Activated CD4-positive, alpha-beta memory T cell treated with anti-CD3 and anti-CD28 coated beads, Interleukin-2, amount 10 ng/mL, durations not matched to agents 7 days and 5 days (primary cell): ENCODE measurements around the gene FNDC3A. TPM values are rescaled to one million over a fixed set of nuclear protein-coding genes. Genes with fewer than 3 reads are reported as not detected.
"Not testable (repeated sequence)": the region's sequence is repeated elsewhere in the genome, so short reads cannot be mapped to it uniquely, and the experiment has no call there.

Experiments used
- CTCF ChIA-PET: fragments of 350-600 bp; sonication (Branson Sonifier 250); formaldehyde crosslinking; loops from one replicate; lab custom pipeline; 2021; ENCODE audit warnings: antibody characterized with exemption, inconsistent platforms; lab: Charles Lee
- POLR2A ChIA-PET: fragments of 350-600 bp; sonication (Branson Sonifier 250); formaldehyde crosslinking; loops from one replicate; lab custom pipeline; 2021; ENCODE audit warnings: antibody characterized with exemption; lab: Charles Lee
- DNase-seq: peaks from one replicate; pipeline ENCODE4 v3.0.0-alpha.2; 2020
- H3K27ac Mint-ChIP-seq: one replicate; pipeline ENCODE4 v1.8.0; 2021; ENCODE audit warnings: mild to moderate bottlenecking, mixed read lengths
- H3K27me3 Mint-ChIP-seq: one replicate; pipeline ENCODE4 v1.8.0; 2021; ENCODE audit warnings: mixed read lengths
- H3K36me3 Mint-ChIP-seq: one replicate; pipeline ENCODE4 v1.8.0; 2021; ENCODE audit warnings: low read depth, mixed read lengths
- H3K4me1 Mint-ChIP-seq: one replicate; pipeline ENCODE4 v1.8.0; 2021; ENCODE audit warnings: mixed read lengths
- H3K4me3 Mint-ChIP-seq: one replicate; pipeline ENCODE4 v1.8.0; 2021; ENCODE audit warnings: mild to moderate bottlenecking, mixed read lengths
- H3K9me3 Mint-ChIP-seq: one replicate; pipeline ENCODE4 v1.8.0; 2021; ENCODE audit warnings: mixed read lengths
- total RNA-seq, 2 experiments: library from RNA; stranded (reverse); gene quantifications; one replicate each; pipeline ENCODE4 v1.2.3, GENCODE V29; 2021

The FNDC3A gene
- total RNA-seq, 2 experiments from 2014 or later = 27.0 to 27.8 TPM

DNA sequence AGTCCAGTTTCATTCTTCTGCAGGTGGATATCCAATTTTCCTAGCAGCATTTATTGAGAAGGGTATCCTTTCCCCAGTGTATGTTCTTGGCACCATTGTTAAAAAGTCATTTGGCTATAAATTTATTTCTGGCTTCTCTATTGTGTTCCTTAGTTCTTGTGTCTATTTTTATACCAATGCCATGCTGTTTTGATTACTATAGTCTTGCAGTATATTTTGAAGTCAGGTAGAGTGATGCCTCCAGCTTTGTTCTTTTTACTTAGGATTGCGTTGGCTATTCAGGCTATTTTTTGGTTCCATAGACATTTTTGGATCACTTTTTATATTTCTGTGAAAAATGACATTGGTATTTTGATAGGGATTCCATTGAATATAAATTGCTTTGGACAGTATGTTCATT lies 172.7 kb downstream of the FNDC3A start:
- Mint-ChIP-seq H3K36me3 (peaks cover 69% of the 10 kb centered on the region), H3K4me1 (peaks cover 23% of the 10 kb centered on the region), H3K9me3 (peaks cover 38% of the 10 kb centered on the region), H3K27ac (no peak overlapping the region), H3K27me3 (no peaks in the 10 kb centered on the region), H3K4me3 (no peak overlapping the region)
- ChIA-PET POLR2A (no interaction called here), CTCF (no interaction called here)
- no peak for DNase-seq

DNA sequence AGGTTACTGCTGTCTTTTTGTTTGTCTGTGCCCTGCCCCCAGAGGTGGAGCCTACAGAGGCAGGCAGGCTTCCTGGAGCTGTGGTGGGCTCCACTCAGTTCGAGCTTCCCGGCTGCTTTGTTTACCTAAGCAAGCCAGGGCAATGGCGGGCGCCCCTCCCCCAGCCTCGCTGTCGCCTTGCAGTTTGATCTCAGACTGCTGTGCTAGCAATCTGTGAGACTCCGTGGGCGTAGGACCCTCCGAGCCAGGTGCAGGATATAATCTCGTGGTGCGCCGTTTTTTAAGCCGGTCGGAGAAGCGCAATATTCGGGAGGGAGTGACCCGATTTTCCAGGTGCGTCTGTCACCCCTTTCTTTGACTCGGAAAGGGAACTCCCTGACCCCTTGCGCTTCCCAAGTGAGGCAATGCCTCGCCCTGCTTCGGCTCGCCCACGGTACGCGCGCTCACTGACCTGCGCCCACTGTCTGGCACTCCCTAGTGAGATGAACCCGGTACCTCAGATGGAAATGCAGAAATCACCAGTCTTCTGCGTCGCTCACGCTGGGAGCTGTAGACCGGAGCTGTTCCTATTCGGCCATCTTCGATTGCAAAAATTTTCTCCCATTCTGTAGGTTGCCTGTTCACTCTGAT lies 182.4 kb downstream of the FNDC3A start:
- CTCF ChIA-PET, H3K4me1 Mint-ChIP-seq, H3K27me3 Mint-ChIP-seq, H3K27ac Mint-ChIP-seq, DNase-seq, H3K4me3 Mint-ChIP-seq, POLR2A ChIA-PET: not testable (repeated sequence)
- H3K9me3 Mint-ChIP-seq = peaks cover 11% of the 10 kb centered on the region
- peaks cover 54% of the 10 kb centered on the region for H3K36me3 Mint-ChIP-seq

- Mint-ChIP-seq H3K9me3 (peaks cover 25% of the 10 kb centered on the region), H3K36me3 (peaks cover 86% of the 10 kb centered on the region)
- CTCF ChIA-PET, H3K27me3 Mint-ChIP-seq, DNase-seq, H3K4me1 Mint-ChIP-seq, POLR2A ChIA-PET, H3K4me3 Mint-ChIP-seq, H3K27ac Mint-ChIP-seq: not testable (repeated sequence)
Observed at GRCh38 chr13:49163162-49163561, 187.4 kb downstream of the FNDC3A start.

DNA sequence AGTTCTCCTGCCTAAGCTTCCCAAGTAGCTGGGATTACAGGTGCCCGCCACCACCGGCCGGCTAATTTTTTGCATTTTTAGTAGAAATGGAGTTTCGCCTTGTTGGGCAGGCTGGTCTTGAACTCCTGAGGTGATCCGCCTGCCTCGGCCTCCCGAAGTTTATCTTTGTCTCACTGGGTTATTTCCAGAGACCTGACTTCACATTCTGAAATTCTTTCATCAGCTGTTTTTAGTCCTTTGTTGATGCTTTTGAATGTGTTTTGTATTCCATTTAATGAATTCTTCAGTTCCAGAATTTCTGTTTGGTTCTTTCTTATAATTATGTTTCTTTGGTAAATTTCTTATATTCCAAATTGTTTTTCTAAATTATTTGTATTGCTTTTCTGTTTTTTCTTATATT lies 189.0 kb downstream of the FNDC3A start:
- no peaks in the 10 kb centered on the region for H3K4me1 Mint-ChIP-seq
- no peaks in the 10 kb centered on the region for H3K27me3 Mint-ChIP-seq
- CTCF ChIA-PET = interaction anchor here (1.3 kb wide), 1 partner anchor 18 kb away, joined by 3 read pairs; no protein-coding TSS in a partner anchor
- POLR2A ChIA-PET = no interaction called here
- no peak overlapping the region for H3K27ac Mint-ChIP-seq
- H3K9me3 Mint-ChIP-seq = peaks cover 25% of the 10 kb centered on the region
- H3K4me3 Mint-ChIP-seq = no peak overlapping the region
- DNase-seq = no peak
- peaks cover 80% of the 10 kb centered on the region for H3K36me3 Mint-ChIP-seq

DNA sequence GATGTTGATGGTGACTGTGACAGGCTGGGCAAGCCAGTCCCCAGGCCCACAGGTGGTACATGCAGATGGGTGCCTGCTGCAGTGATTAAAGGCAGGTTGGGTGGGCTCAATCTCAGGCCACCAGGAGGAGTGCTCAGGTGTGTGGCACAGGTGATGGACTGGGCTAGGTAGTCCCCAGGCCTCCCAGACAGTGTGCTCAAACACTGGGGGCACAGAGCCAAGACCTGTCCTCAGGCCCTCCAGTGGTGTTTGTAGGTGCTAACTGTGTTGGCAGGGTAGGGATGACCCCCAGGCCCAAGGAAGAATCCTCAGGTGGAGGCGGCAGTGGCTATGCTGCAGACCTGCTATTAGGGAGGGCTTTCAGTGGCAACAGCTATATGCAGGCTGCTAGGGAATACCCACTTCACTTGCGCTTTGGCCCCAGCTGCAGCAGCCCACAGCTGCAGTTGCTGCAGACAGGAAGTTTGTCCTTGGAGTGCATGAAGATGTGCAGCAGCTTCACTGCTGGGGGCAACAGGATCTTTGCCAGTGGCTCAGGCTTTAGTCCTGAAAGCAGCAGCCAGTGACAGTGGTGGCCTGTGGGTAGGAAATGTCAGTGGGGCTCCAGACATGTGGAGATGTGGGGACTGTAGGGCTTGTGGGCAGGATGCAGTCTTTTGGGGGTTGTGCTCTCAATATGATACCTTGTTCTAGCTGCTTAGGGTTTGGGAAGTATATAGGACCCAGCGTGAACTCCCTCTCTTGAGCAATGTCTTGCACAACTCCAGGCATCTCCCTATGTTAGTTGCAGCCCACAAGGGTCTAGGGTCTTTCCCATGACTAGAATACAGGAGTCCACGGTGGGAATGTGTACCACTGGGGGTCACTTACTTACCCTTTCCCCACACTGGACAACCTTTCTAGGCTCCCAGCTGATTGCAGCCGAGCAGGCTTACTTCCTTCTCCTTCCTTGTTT lies 190.4 kb downstream of the FNDC3A start:
- Mint-ChIP-seq H3K27ac (no peak overlapping the region), H3K9me3 (peaks cover 21% of the 10 kb centered on the region), H3K4me3 (no peak overlapping the region), H3K27me3 (no peaks in the 10 kb centered on the region), H3K36me3 (peaks cover 71% of the 10 kb centered on the region), H3K4me1 (no peaks in the 10 kb centered on the region)
- POLR2A ChIA-PET = no interaction called here
- CTCF ChIA-PET = no interaction called here
- no peak for DNase-seq

GRCh38 chr13:49171359-49171758 lies 195.6 kb downstream of the FNDC3A start:
- peaks cover 60% of the 10 kb centered on the region for H3K36me3 Mint-ChIP-seq
- H3K27ac Mint-ChIP-seq = no peak overlapping the region
- H3K4me3 Mint-ChIP-seq = no peak overlapping the region
- DNase-seq = no peak
- H3K4me1 Mint-ChIP-seq = no peaks in the 10 kb centered on the region
- H3K9me3 Mint-ChIP-seq = no peaks in the 10 kb centered on the region
- CTCF ChIA-PET = no interaction called here
- no peaks in the 10 kb centered on the region for H3K27me3 Mint-ChIP-seq
- POLR2A ChIA-PET = no interaction called here

GRCh38 chr13:49183672-49184325 lies 208.1 kb downstream of the FNDC3A start:
- Mint-ChIP-seq H3K27ac (no peak overlapping the region), H3K4me3 (no peak overlapping the region), H3K4me1 (peaks cover 12% of the 10 kb centered on the region), H3K9me3 (no peaks in the 10 kb centered on the region), H3K27me3 (no peaks in the 10 kb centered on the region), H3K36me3 (peaks cover 50% of the 10 kb centered on the region)
- no peak for DNase-seq
- POLR2A ChIA-PET = no interaction called here
- CTCF ChIA-PET = no interaction called here

- H3K36me3 Mint-ChIP-seq = peaks cover 51% of the 10 kb centered on the region
- H3K27ac Mint-ChIP-seq = no peak overlapping the region
- POLR2A ChIA-PET = no interaction called here
Observed at GRCh38 chr13:49184621-49185020, 208.9 kb downstream of the FNDC3A start.

GRCh38 chr13:49185264-49185663 lies 209.6 kb downstream of the FNDC3A start:
- H3K9me3 Mint-ChIP-seq = no peaks in the 10 kb centered on the region
- ChIA-PET CTCF (no interaction called here), POLR2A (no interaction called here)
- no peak overlapping the region for H3K27ac Mint-ChIP-seq
- DNase-seq = no peak
- no peaks in the 10 kb centered on the region for H3K27me3 Mint-ChIP-seq
- H3K4me3 Mint-ChIP-seq = no peak overlapping the region
- peaks cover 12% of the 10 kb centered on the region for H3K4me1 Mint-ChIP-seq
- H3K36me3 Mint-ChIP-seq = peaks cover 49% of the 10 kb centered on the region

More at GRCh38 chr13:49184621-49185020, 208.9 kb downstream of the FNDC3A start:
- CTCF ChIA-PET = no interaction called here
- Mint-ChIP-seq H3K4me3 (no peak overlapping the region), H3K27me3 (no peaks in the 10 kb centered on the region), H3K4me1 (peaks cover 12% of the 10 kb centered on the region), H3K9me3 (no peaks in the 10 kb centered on the region)
- DNase-seq = no peak

DNA sequence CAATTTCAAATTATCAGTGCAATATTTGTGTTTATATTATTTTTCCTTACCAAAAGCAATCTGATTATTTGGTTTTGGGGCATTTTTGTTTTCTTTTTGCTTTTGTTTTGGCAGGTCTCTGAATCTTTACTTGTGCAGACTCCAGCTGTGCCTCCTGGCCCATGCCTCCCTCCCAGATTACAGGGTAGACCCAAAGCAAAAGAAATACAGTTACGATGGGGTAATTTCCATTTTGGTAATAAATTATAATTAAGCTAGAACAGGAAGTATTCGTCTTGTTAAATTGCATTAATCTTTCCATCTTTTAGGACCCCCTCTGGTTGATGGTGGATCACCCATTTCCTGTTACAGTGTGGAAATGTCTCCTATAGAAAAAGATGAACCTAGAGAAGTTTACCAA lies 215.2 kb downstream of the FNDC3A start:
- POLR2A ChIA-PET = no interaction called here
- peaks cover 46% of the 10 kb centered on the region for H3K36me3 Mint-ChIP-seq
- H3K27ac Mint-ChIP-seq = no peak overlapping the region
- CTCF ChIA-PET = interaction anchor here (1.3 kb wide), 1 partner anchor 24 kb away, joined by 3 read pairs; no protein-coding TSS in a partner anchor
- H3K9me3 Mint-ChIP-seq = no peaks in the 10 kb centered on the region
- H3K4me1 Mint-ChIP-seq = peaks cover 11% of the 10 kb centered on the region
- no peaks in the 10 kb centered on the region for H3K27me3 Mint-ChIP-seq
- no peak overlapping the region for H3K4me3 Mint-ChIP-seq
- DNase-seq = no peak

GRCh38 chr13:49206641-49207040 lies 230.9 kb downstream of the FNDC3A start:
- Mint-ChIP-seq H3K4me3 (no peak overlapping the region), H3K27me3 (no peaks in the 10 kb centered on the region), H3K4me1 (no peaks in the 10 kb centered on the region), H3K9me3 (no peaks in the 10 kb centered on the region), H3K36me3 (peaks cover 46% of the 10 kb centered on the region), H3K27ac (no peak overlapping the region)
- CTCF ChIA-PET = no interaction called here
- DNase-seq = no peak
- POLR2A ChIA-PET = no interaction called here

DNA sequence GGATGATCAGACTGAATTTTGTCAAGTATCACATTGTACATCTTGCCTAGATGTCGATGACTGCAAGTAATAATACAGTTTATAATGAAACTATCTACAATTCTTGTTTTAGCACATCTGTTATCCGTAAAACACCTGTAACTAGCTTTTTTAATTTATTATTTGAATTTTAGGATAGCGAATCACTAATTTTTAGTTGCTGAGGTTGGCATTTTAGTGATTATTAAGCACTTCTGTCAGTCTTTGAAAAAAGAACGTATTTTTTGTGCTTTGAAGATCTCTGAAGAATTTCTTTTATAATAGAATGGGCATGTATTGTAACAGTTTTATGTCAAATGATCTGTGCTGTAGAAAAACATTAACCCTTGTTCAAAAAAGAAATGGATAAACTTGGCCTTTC lies 232.9 kb downstream of the FNDC3A start:
- H3K4me3 Mint-ChIP-seq = no peak overlapping the region
- H3K4me1 Mint-ChIP-seq = no peaks in the 10 kb centered on the region
- peaks cover 40% of the 10 kb centered on the region for H3K36me3 Mint-ChIP-seq
- H3K9me3 Mint-ChIP-seq = no peaks in the 10 kb centered on the region
- CTCF ChIA-PET = no interaction called here
- no peak overlapping the region for H3K27ac Mint-ChIP-seq
- no peaks in the 10 kb centered on the region for H3K27me3 Mint-ChIP-seq
- POLR2A ChIA-PET = interaction anchor here (0.5 kb wide), 1 partner anchor 231 kb away, joined by 3 read pairs; no protein-coding TSS in a partner anchor
- no peak for DNase-seq

DNA sequence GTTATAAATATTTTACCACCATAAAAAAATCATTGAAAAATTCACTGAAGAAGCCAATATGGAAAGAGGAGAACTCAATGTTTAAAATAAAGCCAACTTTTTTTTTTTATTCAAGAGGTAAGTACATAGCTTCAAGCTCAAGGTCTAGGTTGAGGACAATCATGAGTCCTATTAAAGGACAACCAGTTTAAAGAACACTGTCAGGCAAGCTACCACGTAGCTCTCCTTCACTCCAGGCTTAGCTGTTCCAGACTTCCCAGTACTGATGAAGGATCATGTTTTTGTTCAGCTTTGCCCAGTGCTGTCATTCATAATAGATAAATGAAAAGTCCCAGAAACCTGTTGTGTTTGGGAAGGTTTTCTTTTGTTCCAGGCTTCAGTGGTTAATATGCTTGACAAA lies 234.4 kb downstream of the FNDC3A start:
- no peaks in the 10 kb centered on the region for H3K27me3 Mint-ChIP-seq
- CTCF ChIA-PET = no interaction called here
- no peak for DNase-seq
- POLR2A ChIA-PET = no interaction called here
- no peak overlapping the region for H3K27ac Mint-ChIP-seq
- no peaks in the 10 kb centered on the region for H3K9me3 Mint-ChIP-seq
- H3K36me3 Mint-ChIP-seq = peaks cover 32% of the 10 kb centered on the region
- no peak overlapping the region for H3K4me3 Mint-ChIP-seq
- H3K4me1 Mint-ChIP-seq = peaks cover 9% of the 10 kb centered on the region
